Activated CD8-positive, alpha-beta memory T cell treated with anti-CD3 and anti-CD28 coated beads, Interleukin-2, amount 50 U/mL, for 48 hours (primary cell): ENCODE measurements around the gene CNTNAP2.

ENCODE experiments used
- DNase-seq: peaks from one replicate; pipeline ENCODE4 v3.0.0-alpha.2; 2020

Gene CNTNAP2

DNA sequence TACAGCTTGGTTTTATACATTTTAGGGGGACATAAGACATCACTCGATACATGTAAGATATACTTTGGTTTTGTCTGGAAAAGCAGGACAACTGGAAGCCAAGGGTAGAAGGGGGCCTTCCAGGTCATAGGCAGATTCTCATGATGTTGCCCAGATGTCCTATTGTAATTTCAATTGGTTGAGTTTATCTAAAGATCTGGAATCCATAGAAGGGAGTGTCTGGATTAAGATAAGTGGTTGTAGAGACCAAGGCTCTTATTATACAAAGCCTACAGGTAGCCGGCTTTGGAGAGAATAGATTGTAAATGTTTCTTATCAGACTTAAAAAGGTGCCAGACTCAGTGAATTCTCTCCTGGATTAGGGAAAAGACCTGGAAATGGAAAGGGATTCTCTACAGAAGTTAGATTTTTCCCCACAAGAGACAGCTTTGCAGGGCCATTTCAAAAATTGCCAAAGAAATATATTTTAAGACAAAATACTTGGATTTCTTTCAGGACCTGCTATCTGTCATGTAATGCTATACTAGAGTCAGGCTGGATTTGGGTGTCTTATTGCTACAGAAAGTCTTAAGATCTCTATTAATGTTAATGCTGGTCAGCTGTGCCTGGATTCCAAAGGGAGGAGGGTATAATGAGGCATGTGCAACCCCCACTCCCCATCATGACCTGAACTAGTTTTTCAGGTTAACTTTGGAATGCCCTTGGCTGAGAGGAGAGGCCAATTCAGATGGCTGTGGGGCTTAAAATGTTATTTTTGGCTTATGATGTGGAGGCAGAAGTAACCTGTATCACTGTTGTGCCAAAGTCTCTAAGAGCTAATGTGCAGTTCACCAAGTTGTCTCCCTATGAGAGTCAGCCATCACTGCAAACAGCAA, 1962.8 kb downstream of the CNTNAP2 start:
- DNase-seq, result no peak

DNA sequence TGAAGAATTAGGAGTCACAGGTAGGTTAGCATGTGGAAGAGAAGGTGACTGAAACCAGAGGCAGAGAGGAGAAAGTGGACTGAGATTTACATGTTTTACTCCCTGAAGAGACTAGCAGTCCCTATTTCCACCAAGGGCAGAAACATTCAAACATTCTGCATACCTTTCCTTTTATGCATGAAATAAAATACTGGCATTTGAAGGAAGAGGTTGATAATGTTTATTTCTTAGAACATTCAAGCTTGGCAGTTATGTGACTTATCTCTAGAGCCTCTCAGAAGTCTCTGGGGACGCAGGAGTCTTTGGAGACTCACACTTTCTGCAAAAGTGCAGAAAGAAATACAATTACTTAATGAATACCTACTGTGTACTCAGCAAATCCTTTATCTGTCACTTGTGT, 1966.8 kb downstream of the CNTNAP2 start:
- DNase-seq, result no peak

GRCh38 chr7:148084138-148084537, 1967.5 kb downstream of the CNTNAP2 start:
- no peak for DNase-seq

DNA sequence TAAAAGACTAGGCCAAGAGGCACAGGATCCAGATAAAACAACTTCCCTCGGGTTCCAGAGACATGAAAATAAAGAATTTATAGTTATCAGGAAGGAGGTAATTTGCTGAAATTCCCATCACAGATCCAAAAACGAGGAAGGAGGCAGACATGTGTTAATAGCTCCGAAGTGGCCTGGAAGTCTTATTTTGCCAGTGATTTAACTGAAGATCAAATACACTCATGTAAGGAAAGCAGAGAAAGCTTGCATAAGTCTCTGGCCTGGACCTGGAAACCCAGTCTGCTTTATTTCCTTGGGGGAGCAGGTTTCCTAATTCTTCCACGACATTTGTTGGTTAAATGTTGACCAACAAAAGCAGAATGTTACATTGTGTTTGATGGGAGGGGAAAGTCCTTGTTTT, 1975.3 kb downstream of the CNTNAP2 start:
- DNase-seq, result no peak

DNA sequence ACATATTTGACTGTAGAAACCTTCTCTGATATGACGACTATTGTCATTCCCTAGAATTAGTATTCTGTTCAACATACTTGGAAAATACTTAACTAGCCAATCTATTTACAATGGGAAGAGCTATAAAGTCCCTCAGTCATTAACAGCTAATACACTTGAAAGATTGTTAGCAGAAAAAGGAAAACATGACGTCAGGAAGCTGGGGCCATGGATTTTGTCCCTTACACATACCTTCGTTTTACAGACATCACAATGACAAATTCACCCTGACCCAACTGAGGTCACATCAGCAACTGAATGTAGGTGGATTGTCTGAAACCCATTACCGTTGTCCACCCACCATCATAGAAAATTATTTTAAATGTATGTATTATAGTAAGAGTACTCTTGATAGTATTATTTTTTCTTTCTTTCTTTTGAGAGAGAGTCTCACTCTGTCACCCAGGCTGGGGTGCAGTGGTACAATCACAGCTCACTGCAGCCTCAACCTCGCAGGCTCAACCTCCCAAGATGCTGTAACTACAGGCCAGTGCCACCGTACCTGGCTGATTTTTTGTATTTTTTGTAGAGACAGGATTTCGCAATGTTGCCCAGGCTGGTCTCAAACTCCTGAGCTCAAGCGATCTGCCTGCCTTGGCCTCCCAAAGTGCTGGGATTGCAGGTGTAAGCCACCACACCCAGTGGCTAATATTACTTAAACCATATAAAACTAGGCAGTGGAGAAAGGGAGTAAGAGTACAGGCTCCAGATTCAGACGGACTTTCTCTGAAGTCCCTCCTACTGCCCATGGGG, 1977.0 kb downstream of the CNTNAP2 start:
- DNase-seq, result no peak

DNA sequence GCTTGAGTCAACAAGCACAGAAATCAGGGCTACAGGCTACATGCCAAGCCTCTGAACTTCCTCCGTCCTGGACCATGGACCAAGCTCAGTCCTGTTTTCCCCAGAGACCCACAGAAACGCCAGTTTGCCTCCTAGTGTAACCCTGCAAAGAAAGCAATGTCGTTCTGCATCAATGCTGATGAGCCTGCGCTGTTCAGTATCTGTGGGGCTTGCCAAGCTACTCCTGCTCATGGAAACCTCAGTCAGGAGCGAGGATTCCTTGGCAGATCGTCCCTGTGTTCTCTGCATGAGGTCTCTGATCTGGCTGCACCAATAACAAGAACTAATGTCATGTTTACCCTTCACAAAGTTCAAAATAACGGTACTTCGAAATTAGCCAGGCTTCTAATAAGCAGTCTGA, 1978.5 kb downstream of the CNTNAP2 start:
- DNase-seq, result no peak

DNA sequence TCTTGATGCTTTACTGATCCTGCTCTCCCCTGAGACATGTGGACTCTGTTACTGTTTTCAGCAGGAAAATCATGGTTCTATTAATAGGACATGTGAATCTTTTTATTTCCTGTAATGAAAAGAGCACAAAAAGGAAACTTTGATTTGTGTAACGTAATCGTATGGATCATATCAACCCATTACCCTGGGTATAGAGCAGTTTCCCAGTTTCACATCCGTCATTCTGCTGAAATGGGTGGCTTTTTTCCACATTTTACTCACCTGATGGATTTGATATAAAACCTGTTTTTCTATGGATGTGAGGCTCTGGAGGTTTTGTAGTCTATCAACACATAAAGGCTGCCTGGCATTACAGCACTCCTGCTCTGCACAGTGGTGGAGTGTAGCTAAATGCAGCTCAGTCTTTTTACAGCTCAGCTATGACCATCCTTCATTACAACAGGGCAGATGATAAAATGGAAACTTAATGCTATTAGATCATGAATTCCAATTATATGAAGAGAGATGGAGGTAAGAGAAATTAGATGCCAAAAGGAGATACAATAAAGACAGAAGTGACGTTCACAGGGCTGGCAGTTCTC, 1987.6 kb downstream of the CNTNAP2 start:
- DNase-seq, result no peak

GRCh38 chr7:148104924-148105323, 1988.3 kb downstream of the CNTNAP2 start:
- no peak for DNase-seq

DNA sequence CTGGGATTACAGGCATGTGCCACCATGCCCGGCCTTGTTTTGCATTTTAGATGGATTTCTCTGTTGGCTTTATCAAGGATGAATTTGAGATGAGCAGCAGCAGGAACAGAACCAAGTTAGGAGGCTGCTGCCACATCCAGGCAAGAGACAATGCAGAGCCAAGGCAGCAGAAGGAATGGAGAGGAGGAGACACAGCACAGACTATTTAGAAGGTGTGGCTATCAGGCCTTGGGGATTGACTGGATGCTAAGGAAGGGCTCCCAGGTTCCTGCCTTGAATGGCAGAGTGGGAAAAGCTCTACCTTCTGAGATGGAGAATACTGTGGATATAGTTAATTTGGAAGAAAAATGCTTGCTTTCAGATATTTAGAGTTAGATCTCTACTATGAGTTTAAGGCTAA, 1989.3 kb downstream of the CNTNAP2 start:
- no peak for DNase-seq

DNA sequence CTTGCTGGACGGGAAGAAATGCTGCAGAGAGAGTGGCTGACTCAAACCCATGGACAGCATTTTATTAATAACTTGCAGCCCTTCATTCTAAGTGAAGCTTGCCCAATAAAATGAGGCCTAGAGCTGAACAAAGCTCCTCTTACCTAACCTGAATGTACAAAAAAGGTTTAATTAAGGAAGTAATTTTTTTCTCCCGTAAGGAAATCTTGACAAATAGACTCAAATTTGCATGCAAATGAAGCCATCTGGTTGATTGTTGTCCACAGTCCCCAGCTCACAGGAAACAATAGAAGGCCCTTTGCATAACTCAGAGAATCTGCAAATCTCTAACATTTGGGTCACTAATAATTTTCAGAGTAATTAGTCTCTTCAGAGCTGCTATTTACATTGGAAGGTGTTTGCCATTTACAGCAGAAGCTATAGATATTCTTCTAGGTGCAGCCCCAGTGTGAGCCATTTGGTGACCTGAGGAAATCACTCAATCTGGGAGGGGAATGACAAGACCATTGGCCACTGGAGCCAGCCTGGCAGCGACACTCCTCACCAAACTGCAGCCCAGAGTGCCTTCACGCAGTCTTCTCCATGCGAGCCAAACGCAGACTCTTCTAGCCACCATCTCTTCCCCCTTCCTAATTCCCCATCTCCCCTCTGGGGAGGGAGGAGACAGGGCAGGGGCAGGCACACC, 1991.0 kb downstream of the CNTNAP2 start:
- no peak for DNase-seq

DNA sequence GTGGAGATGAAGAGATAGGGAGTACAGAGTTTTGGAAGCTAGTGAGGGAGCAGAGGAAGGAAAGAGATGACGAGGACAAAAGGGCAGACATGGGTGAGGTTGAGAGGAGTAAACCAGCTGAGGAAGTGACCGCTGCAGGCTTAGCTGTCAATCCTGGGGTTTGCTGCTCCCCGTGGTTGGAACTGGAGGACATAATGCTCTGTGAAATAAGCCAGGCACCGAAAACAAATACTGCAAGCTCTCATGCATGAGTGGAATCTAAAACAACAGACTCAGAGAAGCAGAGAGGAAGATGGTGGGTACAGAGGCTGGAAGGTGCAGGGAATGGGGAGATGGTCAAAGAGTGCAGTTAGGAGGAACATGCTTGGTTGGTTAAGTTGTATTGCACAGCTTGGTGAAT, 1991.8 kb downstream of the CNTNAP2 start:
- no peak for DNase-seq

- DNase-seq, result no peak
Observed at GRCh38 chr7:148110097-148110868, 1993.7 kb downstream of the CNTNAP2 start.

DNA sequence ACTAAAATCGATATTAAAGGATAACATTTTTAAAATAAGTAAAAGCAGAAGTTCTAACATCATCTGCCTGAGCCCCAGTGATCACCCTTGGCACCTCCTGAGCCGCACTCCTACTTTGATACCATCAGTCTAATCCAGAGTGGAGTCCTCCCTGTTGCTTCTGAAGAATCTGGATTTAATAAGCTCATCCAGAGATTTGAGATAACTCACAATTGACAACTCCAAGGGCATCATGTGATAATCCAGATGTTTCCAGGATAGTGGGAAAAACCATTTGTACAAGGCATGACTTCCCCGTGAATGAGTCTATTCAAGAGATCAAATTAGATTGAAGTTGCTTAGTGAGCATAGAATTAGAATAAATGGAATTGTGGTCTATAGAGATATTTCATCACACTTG, 1998.2 kb downstream of the CNTNAP2 start:
- no peak for DNase-seq

- DNase-seq, result no peak
Observed at GRCh38 chr7:148115308-148115707, 1998.7 kb downstream of the CNTNAP2 start.

DNA sequence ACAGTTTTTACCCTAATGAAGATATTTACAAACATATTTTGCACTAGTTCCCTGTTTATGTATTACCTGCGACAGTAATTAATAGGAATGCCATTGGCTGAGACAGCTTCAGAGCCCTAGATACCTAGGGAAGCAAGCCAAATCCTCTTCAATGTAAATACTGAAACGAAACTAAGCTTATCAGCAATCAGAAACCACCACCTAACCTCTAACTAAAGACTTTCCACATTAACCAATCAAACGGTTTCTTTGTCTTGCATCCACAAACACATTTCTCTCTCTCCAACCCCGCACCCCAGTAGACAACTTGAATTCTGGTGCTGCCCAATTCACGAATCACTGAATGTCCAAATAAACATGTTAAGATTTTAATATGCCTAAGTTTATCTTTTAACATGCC, 1999.6 kb downstream of the CNTNAP2 start:
- no peak for DNase-seq

DNA sequence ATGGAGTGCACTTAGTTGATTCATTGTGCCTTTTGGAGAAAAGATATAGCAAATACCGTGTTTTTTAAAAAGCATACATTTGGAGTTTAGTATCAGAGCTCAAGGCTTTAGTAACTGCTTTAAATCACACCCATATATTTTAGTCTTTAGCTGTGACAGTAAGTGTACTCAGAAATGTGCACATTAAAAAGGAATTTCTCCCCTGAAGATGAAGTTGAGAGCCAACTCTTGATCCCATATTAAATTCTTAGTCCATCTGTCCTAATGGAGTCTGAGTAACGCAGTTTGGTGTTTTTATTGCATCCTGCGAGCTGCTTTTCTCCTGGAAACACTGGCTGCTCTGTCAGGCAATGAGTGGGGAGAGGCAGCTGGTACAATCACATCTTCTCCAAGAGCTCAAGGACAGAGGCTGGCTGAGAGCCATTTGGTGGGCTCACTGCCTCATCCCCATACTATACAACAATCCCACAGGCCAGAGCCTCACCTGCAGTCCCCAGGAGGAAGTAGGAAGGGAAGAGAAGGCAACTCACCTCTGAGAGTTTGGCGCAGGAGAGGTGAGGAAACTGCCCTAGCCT, 2000.3 kb downstream of the CNTNAP2 start:
- no peak for DNase-seq

GRCh38 chr7:148118371-148118770, 2001.8 kb downstream of the CNTNAP2 start:
- no peak for DNase-seq

GRCh38 chr7:148121401-148121800, 2004.8 kb downstream of the CNTNAP2 start:
- no peak for DNase-seq

GRCh38 chr7:148121847-148122246, 2005.2 kb downstream of the CNTNAP2 start:
- no peak for DNase-seq

DNA sequence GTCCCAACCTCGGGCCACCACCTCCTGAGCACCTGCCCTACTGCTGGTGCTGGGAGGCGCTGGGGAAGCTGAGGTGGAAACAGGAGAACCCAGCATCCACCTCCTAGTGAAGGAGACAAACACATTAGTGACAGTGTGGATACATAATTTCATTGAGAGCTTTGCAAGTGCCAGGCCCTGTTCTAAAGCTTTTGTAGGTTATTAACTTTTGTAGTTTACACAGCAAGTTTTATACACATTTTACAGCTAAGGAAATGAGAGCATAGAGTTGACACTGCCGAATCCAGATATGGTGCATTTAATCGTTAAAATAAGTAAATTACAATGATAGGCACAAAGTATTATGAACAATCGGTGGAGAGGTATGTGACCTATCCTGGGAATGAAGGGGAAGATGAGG, 2007.9 kb downstream of the CNTNAP2 start:
- DNase-seq, result no peak

GRCh38 chr7:148127374-148127773, 2010.8 kb downstream of the CNTNAP2 start:
- DNase-seq, result no peak

- DNase-seq, result no peak
Observed at GRCh38 chr7:148129023-148129422, 2012.4 kb downstream of the CNTNAP2 start.
